ENCODE results near the gene SPSB4.

SPSB4 gene

DNA sequence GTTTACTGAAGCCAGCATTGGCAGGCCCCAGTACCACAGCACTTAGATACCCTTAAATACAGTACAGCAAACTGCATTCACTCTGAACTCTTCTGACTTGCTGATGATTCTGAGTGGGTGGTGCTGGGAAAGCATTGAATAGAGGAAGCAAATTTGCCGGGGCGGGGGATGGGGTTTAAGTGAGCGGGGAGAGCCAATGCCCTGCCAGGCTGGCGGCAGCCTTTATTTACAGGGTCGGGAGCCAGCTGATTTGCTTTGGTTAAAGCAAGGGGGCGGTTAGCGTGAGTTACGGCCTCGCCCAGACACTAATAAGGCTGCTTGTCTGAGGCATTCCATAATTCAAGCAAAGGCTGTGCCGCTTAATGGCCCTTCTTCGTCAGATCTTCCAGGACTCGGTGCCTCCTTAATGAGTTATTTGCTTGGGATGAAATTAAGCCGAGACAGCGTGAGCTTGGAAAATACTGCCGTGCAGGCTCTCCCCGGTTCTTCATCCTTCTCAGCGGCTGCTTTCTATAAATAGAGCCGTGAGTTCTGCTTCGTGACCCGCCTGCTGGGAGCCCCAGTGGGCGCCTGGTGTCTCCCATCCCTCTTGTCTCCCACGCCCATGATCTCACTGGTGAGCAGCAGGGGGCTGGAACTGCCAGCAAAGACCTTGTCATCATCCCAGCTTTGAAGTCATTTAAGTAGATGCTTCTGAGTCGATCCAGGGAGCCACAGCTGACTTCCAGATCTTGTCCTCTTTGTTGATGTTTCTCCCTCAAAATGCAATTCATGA, 25.8 kb downstream of the SPSB4 start:
- no peak for DNase-seq

DNA sequence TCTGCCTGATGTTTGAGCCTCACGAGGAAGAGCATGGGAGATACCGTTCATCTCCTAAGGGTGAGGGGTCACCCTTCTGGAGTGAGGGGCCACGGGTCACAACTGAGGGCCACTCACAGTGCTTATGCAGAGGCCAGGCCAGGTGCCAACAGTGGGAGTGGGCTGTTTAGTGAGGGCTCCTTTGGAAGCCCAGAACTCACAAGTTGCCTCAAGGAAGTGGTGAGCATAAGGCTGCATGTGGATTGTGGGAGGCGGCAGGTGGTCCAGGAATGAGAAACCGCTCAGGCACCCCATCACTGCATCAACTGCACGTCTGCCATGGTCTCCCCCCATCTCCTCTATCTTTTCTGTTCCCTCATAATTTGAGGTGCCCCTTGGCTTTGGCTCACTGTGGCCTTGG, 26.5 kb downstream of the SPSB4 start:
- no peak for DNase-seq

DNA sequence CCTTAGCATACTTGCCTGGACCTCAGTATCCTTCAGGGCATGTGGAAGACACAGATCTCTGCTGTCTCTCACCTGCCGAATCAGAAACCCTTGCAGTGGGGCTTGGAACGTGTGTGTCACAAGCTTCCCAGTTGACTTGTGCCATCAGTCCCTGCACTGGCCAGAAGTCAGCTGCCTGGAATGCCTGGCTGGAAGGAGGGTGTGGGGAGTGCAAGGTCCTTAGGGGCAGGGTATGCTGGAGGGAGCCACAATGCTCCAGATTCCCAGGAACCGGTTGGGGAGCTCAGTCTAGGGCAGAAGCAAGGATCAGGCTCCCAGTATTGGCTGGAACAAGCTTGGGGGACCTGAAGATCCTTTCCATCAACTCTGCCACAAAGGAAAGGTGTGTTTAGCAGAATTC, 27.1 kb downstream of the SPSB4 start:
- DNase-seq, result no peak

DNA sequence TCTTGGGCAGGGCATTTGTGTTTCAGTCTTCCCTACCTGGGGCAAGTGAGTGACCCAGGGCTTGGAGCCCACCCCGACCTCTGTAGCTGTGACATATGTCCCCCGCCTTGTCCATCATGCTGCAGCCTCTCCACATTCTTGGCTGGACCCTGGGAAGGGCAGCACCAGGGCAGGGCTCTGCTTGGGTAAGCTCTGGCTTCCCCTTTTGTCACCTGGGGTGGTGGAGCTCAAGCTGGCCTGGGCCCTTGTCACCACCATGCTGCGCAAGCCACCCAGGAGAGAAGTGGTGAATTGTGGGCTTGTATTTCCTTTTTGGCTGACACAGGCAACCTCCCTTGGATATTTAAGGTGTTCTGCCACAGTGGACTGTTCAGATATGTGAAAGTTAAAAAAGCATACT, 29.3 kb downstream of the SPSB4 start:
- DNase-seq, result no peak

DNA sequence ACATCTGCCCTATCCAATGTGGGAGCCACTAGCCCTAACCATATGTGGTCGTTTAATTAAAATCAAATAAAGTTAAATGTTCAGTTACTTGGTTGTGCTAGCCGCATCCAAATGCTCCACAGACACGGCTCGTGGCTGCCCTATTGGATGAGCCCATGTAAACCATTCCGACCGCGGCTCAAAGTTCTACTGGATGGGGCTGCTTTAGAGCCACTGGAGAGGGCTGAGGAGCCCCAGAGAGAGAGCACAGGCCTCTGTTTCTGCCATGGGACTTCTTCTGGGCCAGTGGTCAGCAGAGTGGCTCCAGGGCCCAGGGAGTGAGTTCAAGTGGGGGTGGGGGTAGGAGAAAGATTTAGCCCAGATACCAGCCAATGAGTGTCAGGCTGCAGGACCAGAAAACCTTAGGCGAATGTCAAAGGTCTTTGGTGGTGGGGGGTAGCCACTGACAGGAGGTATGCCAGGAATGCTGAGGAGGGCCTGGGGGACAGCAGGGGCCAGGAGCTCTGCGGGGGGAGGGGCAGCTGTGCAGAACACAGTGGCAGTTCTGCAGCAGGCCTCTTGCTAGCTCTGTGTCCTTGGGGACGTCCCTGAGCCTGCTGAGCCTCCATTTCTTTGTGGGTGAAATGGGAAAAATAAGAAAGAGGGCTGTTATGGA, 30.1 kb downstream of the SPSB4 start:
- no peak for DNase-seq

GRCh38 chr3:141082064-141082463, 30.9 kb downstream of the SPSB4 start:
- DNase-seq, result no peak

DNA sequence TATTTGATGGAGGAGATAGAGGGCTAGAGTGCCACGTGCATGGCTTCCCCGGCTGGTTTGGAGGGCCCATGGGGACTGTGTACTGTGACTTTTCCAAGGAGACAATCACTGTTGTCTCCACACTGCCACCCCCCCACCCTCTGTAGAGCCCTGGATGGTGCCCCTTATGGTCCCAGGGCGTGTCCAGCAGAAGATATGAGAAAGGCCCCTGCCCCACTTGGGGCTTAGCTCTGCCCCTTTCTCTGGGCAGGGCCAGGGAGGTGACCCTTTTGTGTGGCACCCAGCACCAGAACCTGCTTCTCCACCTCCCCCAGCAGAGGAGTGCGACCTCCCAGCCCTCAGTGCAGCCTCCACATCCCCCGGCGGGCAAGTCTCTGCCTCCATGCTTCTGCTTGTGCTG, 32.1 kb downstream of the SPSB4 start:
- no peak for DNase-seq

DNA sequence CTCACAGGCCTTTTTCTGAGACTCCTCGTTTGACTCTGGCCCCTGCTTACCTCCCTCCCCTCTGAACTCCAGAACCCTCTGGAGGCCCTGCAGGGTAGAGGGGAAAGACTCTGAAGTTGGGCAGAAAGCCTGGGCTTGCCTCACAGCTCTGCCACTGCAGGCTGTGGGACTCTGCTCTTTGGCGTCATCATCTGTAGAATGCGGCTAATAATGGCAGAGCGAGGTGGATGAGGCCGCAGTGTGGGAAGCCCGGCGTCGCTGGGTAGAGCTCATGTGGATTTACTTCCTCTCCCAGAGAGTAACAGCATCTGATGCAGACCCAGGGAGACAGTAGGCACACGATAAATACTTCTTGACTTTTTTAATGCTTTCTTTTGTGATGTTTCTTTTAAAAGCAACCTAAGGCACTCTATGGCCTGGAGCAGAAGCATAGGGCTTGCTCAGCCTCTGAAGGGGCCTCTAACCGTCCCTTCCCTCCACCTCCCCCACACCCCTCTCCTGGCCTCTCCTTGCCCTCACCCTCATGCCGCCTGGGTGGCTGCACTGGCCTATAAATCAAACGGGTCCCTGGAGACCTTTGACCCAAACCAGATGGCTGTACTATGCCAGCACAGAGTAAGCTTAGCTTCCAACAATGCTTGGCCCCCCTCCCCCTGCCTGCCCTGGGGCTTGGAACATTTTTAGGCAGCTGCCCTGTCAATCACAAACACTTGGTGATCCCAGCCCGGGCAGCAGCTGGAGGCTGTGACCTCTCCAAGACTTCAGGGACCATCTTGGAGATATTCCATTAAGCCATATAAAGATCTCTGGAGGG, 32.9 kb downstream of the SPSB4 start:
- DNase-seq, result no peak

DNA sequence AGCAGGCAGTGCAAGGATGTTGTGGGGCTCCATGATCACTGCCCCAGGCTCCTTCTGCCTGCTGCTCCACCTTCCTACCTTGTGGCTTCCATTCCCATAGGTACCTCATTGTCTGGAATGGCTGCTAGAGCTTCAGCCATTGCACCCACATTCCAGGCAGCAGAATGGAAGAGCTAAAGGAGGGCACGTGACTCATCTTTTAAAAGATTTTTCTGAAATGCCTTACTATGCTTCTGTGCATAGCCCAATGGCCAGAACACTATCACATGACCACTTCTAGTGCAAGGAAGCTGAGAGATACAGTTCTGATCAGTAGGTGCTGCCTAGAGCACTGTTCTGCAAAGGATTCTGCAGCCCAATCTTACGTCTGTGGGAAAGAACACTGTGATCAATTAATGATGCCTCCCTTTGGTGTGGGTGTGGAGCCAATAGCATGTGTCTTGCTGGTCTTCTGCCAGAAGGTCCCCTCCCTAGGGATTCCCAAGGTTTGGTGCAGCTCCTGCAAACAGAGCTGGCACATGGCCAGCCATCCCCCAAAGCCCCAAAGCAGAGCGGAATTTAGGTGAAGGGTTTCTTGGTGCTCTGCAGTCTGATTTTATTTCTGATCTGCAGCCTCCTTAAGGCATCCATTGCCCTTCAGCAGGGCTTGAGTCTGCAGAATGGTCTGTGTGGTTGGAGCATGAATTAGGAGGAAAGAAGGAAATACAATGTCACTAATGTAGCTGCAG, 34.4 kb downstream of the SPSB4 start:
- no peak for DNase-seq

- DNase-seq, result no peak
Measured at GRCh38 chr3:141086188-141086587, 35.0 kb downstream of the SPSB4 start.

DNA sequence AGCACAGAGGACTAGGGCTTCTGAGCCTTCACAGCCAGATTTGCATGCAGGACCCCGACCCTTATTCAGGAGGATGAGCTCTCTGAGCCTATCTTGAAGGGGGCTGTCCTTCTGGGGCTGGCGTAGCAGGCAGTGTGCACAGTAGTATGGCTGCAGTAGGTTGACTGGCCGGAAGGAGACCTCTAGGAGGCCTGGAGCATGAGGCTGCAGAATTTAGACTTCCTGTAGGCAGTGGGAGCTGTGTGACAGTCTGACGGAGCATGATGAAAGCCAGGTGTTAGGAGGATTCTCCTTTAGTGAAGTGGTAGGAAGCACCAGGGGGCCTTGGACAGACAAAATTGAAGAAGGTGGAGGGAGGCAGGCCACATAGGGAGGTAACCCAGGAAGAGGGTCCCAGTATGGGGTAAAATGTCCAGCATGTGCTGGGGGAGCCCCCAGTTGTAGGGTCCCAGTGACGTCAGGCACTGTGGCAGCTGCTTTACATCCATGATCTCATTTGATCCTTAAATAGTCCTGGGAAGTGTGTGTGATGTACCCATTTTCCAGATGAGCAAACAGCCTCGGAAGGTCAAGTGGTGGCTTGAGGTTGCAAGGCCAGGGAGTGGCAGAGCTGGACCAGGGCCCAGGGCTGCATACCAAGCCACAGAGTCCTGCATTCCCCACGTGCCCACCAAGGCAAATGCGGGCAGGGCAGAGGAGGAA, 36.1 kb downstream of the SPSB4 start:
- DNase-seq, result no peak

- DNase-seq, result no peak
Measured at GRCh38 chr3:141087778-141088130, 36.6 kb downstream of the SPSB4 start.

GRCh38 chr3:141089339-141090152, 38.4 kb downstream of the SPSB4 start:
- DNase-seq, result no peak

DNA sequence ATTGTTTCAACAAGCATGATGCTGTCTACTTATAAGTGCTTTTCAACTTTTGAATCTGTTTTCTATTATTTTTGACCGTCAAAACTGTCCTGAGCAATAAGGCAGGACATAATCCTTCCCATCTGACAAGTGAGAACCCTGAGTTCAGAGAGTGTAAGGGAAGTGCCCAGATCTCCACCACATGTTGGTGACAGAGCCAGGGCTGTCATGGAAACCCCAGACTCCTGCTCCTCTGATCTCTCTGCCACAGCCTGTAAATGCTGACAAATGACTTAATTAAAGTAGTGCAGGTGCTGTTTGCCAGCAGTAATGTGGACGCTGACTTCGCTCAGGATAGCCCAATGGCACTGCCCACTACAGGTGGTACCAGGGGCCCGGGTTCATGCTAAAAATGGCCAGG, 40.3 kb downstream of the SPSB4 start:
- DNase-seq, result no peak

- no peak for DNase-seq
Measured at GRCh38 chr3:141092663-141093062, 41.5 kb downstream of the SPSB4 start.

DNA sequence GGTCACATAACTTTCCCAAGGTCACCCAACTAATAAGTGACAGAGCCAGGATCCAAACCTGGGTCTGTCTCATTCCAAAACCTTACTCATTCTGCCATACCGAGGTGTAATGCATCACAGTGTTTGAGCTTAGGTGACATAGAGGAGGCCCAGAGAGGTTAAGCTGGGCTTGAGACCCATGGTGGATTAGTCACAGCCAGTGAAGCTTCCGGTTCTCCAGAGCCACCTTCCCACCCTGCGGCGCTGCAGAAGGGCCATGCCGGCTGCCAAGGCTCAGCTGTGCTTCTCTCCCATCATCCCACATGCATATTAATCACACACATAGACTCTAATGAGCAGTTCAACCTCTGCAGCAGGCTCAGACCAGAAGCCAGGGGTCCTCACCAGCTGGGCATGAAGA, 42.2 kb downstream of the SPSB4 start:
- DNase-seq, result no peak

GRCh38 chr3:141093971-141094684, 43.0 kb downstream of the SPSB4 start:
- no peak for DNase-seq

- DNase-seq, result no peak
Measured at GRCh38 chr3:141094790-141095545, 43.8 kb downstream of the SPSB4 start.

GRCh38 chr3:141095546-141095937, 44.4 kb downstream of the SPSB4 start:
- no peak for DNase-seq

- DNase-seq, result no peak
Measured at GRCh38 chr3:141096164-141096563, 45.0 kb downstream of the SPSB4 start.

All from activated CD8-positive, alpha-beta memory T cell treated with anti-CD3 and anti-CD28 coated beads for 24 hours (primary cell).